Ureter (tissue), 1 donor: ENCODE results near the gene OR8B3. TPM values are rescaled to one million over a fixed set of nuclear protein-coding genes. Genes with fewer than 3 reads are reported as not detected.

ENCODE experiments used
- DNase-seq: peaks from one replicate; pipeline ENCODE4 v3.0.0-alpha.2; 2020; ENCODE audit warnings: low spot score
- total RNA-seq: library from RNA; stranded (reverse); gene quantifications from one replicate; pipeline ENCODE4 v1.2.4, GENCODE V29; 2023
- donor health status: DM: yes; HTN: yes; CAD: no.

The OR8B3 gene
- total RNA-seq, 1 donor from 2014 or later, result not detected

- no peak for DNase-seq
Measured at GRCh38 chr11:124359566-124359965, 39.3 kb downstream of the OR8B3 start.

DNA sequence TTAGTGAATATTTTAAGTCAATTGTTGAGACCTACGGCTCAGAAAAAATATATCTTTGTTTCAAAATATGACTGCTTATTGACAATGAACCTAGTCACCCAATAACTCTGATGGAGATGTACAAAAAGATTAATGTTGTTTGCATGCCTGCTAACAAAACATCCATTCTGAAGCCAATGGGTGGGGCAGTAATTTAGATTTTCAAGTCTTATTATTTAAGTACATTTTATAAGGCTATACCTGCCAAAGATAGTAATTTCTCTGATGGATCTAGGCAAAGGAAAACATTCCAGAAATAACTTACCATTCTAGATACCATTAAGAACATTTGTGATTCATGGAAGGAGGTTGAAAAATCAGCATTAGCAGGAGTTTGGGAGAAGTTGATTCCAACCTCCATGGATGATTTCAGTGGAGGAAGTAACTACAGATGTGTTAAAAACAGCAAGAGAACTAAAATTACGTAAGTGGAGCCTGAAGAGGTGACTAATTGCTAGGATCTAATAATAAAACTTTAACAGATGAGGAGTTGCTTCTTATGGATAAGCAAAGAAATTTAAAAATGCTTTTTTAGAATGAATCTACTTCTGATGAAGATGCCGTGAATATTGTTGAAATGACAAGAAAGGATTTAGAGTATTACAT, 52.4 kb downstream of the OR8B3 start:
- no peak for DNase-seq

Other genes starting within 250 kb of the OR8B3 start
- gene OR10D3, start 215.7 kb downstream of the OR8B3 start, total RNA-seq, result not detected
- not detected for gene OR8G1, start 157.9 kb downstream of the OR8B3 start, total RNA-seq
- not detected for gene OR8G5, start 142.6 kb downstream of the OR8B3 start, total RNA-seq
- gene OR8D1, start 85.1 kb downstream of the OR8B3 start, total RNA-seq, result not detected
- gene OR8D2, start 78.8 kb downstream of the OR8B3 start, total RNA-seq, result not detected
- gene OR8B2, start 14.5 kb downstream of the OR8B3 start, total RNA-seq, result not detected
- not detected for gene OR8B4, start 25.8 kb upstream of the OR8B3 start, total RNA-seq
- gene OR8B8, start 46.7 kb upstream of the OR8B3 start, total RNA-seq, result not detected
- gene OR8B12, start 144.6 kb upstream of the OR8B3 start, total RNA-seq, result not detected
- not detected for gene OR8A1, start 171.0 kb upstream of the OR8B3 start, total RNA-seq
- gene PANX3, start 212.4 kb upstream of the OR8B3 start, total RNA-seq, result not detected
- 39.5 TPM for gene TBRG1, start 223.8 kb upstream of the OR8B3 start, total RNA-seq